GM23338 (cell line): Measurements from ENCODE around the gene TMEM242.

ENCODE experiments used
- CREB1 ChIP-seq: fragments of 250-450 bp; sonication (Bioruptor Pico); IDR thresholded peaks from 2 replicates; pipeline ENCODE4 v1.5.0; 2020; ENCODE audit warnings: low read depth, mild to moderate bottlenecking, moderate library complexity
- EZH2 ChIP-seq: fragments of 200-600 bp; sonication (generic); IDR thresholded peaks from one replicate; pipeline ENCODE4 v1.8.0; 2017; ENCODE audit warnings: antibody characterized with exemption, mild to moderate bottlenecking, low read depth; ENCODE audit not compliant: unreplicated experiment
- EZH2phosphoT487 ChIP-seq: fragments of 200-600 bp; sonication (generic); IDR thresholded peaks from one replicate; pipeline ENCODE4 v1.8.1; 2018; ENCODE audit warnings: antibody characterized with exemption; ENCODE audit not compliant: unreplicated experiment
- POLR2AphosphoS5 ChIP-seq: IDR thresholded peaks from 2 replicates; pipeline ENCODE4 v1.6.1; 2016; ENCODE audit warnings: antibody characterized with exemption, low read depth
- TF ChIP-seq, protein P1 (sequence below), 2 experiments: fragments of 200-600 bp in 1 of 2; sonication (generic) in 1 of 2; conservative IDR thresholded peaks; 2 replicates each; pipeline versions ENCODE4 v1.5.1 to v1.6.1; 2016 to 2017; ENCODE audit warnings: antibody characterized with exemption in 2 of 2, low read depth in 2 of 2, mild to moderate bottlenecking in 2 of 2, moderate library complexity in 1 of 2

DNA sequence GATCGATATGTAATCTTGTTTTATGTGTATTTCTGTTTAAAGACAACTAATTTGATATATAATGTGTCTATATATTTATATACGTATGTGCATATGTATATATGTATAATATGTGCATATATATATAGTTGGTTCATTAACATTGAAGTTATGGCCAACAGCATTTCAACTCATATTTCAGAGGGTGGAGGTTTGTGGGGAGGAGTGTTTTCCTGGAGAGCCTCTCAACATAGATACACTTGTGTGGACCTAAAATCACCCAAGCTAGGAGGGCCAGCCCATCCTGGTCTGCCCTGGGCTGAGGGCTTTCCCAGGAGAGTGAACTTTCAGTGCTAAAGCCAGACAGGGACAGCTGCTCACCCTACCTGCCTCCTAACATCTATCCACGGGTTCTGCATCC, 68.8 kb downstream of the TMEM242 start:
- TF ChIP-seq, protein P1, sequence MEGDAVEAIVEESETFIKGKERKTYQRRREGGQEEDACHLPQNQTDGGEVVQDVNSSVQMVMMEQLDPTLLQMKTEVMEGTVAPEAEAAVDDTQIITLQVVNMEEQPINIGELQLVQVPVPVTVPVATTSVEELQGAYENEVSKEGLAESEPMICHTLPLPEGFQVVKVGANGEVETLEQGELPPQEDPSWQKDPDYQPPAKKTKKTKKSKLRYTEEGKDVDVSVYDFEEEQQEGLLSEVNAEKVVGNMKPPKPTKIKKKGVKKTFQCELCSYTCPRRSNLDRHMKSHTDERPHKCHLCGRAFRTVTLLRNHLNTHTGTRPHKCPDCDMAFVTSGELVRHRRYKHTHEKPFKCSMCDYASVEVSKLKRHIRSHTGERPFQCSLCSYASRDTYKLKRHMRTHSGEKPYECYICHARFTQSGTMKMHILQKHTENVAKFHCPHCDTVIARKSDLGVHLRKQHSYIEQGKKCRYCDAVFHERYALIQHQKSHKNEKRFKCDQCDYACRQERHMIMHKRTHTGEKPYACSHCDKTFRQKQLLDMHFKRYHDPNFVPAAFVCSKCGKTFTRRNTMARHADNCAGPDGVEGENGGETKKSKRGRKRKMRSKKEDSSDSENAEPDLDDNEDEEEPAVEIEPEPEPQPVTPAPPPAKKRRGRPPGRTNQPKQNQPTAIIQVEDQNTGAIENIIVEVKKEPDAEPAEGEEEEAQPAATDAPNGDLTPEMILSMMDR (conservative IDR thresholded peaks at IDR 0.05; ENCODE audit: low read depth in 2 of 2) = no peak
- TF ChIP-seq POLR2AphosphoS5 (no peak), EZH2 (no peak), EZH2phosphoT487 (no peak), CREB1 (CRISPR knock-in tag) (no peak)
